NB4 (cell line): ENCODE measurements around the gene DIP2C.

Experiments used
- CTCF ChIP-seq: IDR thresholded peaks from one replicate; pipeline ENCODE4 v1.5.1; 2012; ENCODE audit warnings: low read depth, low read length
- MAX ChIP-seq: IDR thresholded peaks from 2 replicates; pipeline ENCODE4 v1.6.1; 2011; ENCODE audit warnings: low read depth, low read length
- POLR2A ChIP-seq: IDR thresholded peaks from 2 replicates; pipeline ENCODE4 v1.6.1; 2011; ENCODE audit warnings: mild to moderate bottlenecking; ENCODE audit not compliant: insufficient read length; ENCODE audit errors: extremely low read depth

GRCh38 chr10:396535-397220 lies 292.8 kb downstream of the DIP2C start:
- TF ChIP-seq CTCF, result no peak
- no peak for TF ChIP-seq POLR2A
- no peak for TF ChIP-seq MAX
